SK-N-SH (cell line): ENCODE measurements around the gene ABAT. TPM values are rescaled to one million over a fixed set of nuclear protein-coding genes. Genes with fewer than 3 reads are reported as not detected.

Experiments
- CTCF ChIA-PET: fragments of 300-600, 350-600 bp; formaldehyde crosslinking; extraction: SDS; loops from one replicate; lab custom pipeline; 2021; lab: Yijun Ruan, JAX
- POLR2A ChIA-PET: fragments of 350-600 bp; sonication (Branson Sonifier 250); formaldehyde crosslinking; extraction: SDS; loops from one replicate; lab custom pipeline; 2020; ENCODE audit warnings: antibody characterized with exemption, inconsistent platforms; lab: Yijun Ruan, JAX
- DNase-seq: peaks from one replicate; pipeline ENCODE4 v3.0.0; 2012
- H2AFZ ChIP-seq: fragments of 200-600 bp; sonication (generic); 2 replicates; pipeline ENCODE4 v1.8.1; 2016; ENCODE audit warnings: antibody characterized with exemption, mild to moderate bottlenecking, low read depth
- H3F3A ChIP-seq: fragments of 200-600 bp; sonication (generic); replicated peaks from 2 replicates; pipeline ENCODE3; 2016; ENCODE audit warnings: antibody characterized with exemption, mild to moderate bottlenecking; ENCODE audit not compliant: insufficient read depth
- H3K27ac ChIP-seq, 2 experiments: fragments of 200-500 bp in 1 of 2; fragments of 200-600 bp in 1 of 2; sonication (Bioruptor generic) in 1 of 2; sonication (generic), shearing (Covaris generic) in 1 of 2; 2 replicates each; pipeline versions ENCODE4 v1.5.1 to v1.6.1; 2014 to 2016; ENCODE audit warnings: low read depth in 2 of 2, inconsistent platforms in 1 of 2, low read length in 1 of 2, mild to moderate bottlenecking in 1 of 2, mixed read lengths in 1 of 2
- H3K27me3 ChIP-seq: fragments of 200-600 bp; sonication (generic), shearing (Covaris generic); 2 replicates; pipeline ENCODE4 v1.6.1; 2016; ENCODE audit warnings: mixed run types; ENCODE audit not compliant: insufficient read depth
- H3K36me3 ChIP-seq, 2 experiments: fragments of 200-500 bp in 1 of 2; fragments of 200-600 bp in 1 of 2; sonication (Bioruptor generic) in 1 of 2; sonication (generic) in 1 of 2; replicated peaks in 1 of 2; 2 replicates each; pipeline versions ENCODE3 to v1.5.1; 2014 to 2016; ENCODE audit warnings: low read length in 1 of 2, mild to moderate bottlenecking in 1 of 2; ENCODE audit not compliant: insufficient read depth in 2 of 2, control insufficient read depth in 1 of 2
- H3K4me1 ChIP-seq, 2 experiments: fragments of 200-500 bp in 1 of 2; fragments of 200-600 bp in 1 of 2; sonication (Bioruptor generic) in 1 of 2; sonication (generic), shearing (Covaris generic) in 1 of 2; 2 replicates each; pipeline versions ENCODE4 v1.5.1 to v1.6.1; 2014 to 2016; ENCODE audit warnings: low read depth in 1 of 2, low read length in 1 of 2, mixed run types in 1 of 2; ENCODE audit not compliant: insufficient read depth in 2 of 2, control insufficient read depth in 1 of 2
- H3K4me2 ChIP-seq: fragments of 200-600 bp; sonication (generic), shearing (Covaris generic); 2 replicates; pipeline ENCODE4 v1.6.1; 2017; ENCODE audit warnings: mixed run types
- H3K4me3 ChIP-seq, 2 experiments: fragments of 200-500 bp in 1 of 2; fragments of 200-600 bp in 1 of 2; sonication (Bioruptor generic) in 1 of 2; sonication (generic), shearing (Covaris generic) in 1 of 2; 2 replicates each; pipeline versions ENCODE4 v1.5.1 to v1.8.1; 2014 to 2016; ENCODE audit warnings: low read depth in 2 of 2, inconsistent platforms in 1 of 2, low read length in 1 of 2, mild to moderate bottlenecking in 1 of 2, mixed read lengths in 1 of 2, moderate library complexity in 1 of 2
- H3K79me2 ChIP-seq: fragments of 200-600 bp; sonication (generic); 2 replicates; pipeline ENCODE4 v1.8.1; 2017; ENCODE audit warnings: mild to moderate bottlenecking; ENCODE audit not compliant: insufficient read depth
- H3K9ac ChIP-seq: fragments of 200-600 bp; sonication (generic); 2 replicates; pipeline ENCODE4 v1.6.1; 2017; ENCODE audit warnings: mixed run types
- H3K9me2 ChIP-seq: fragments of 200-600 bp; sonication (generic); 2 replicates; pipeline ENCODE4 v1.6.1; 2017; ENCODE audit warnings: mixed run types
- H3K9me3 ChIP-seq: fragments of 200-600 bp; sonication (generic); 2 replicates; pipeline ENCODE4 v1.6.1; 2017; ENCODE audit warnings: mixed run types, mild to moderate bottlenecking, moderate library complexity
- H4K20me1 ChIP-seq: fragments of 200-600 bp; sonication (generic); 2 replicates; pipeline ENCODE4 v1.6.1; 2017; ENCODE audit warnings: mild to moderate bottlenecking, mixed run types; ENCODE audit not compliant: insufficient read depth
- CHD2 ChIP-seq: fragments of 150-350 bp; IDR thresholded peaks from 2 replicates; pipeline ENCODE4 v1.6.1; 2018; ENCODE audit warnings: low read length; ENCODE audit not compliant: partially characterized antibody
- EP300 ChIP-seq, 2 experiments: IDR thresholded peaks; 2 replicates each; pipeline versions ENCODE4 v1.4.0 to v1.6.1; 2012; ENCODE audit warnings: borderline replicate concordance in 1 of 2, low read depth in 1 of 2, low read length in 1 of 2
- EZH2phosphoT487 ChIP-seq: fragments of 200-600 bp; sonication (generic); IDR thresholded peaks from 2 replicates; pipeline ENCODE4 v1.6.1; 2017; ENCODE audit warnings: low read depth, mixed run types, mild to moderate bottlenecking, antibody characterized with exemption, moderate library complexity, borderline replicate concordance
- FOSL2 ChIP-seq: IDR thresholded peaks from 2 replicates; pipeline ENCODE4 v1.4.0; 2012; ENCODE audit warnings: low read depth, mild to moderate bottlenecking, moderate library complexity, borderline replicate concordance
- FOXJ3 ChIP-seq: sonication (generic); formaldehyde crosslinking; IDR thresholded peaks from 2 replicates; pipeline ENCODE4 v1.5.1; 2020; ENCODE audit warnings: mild to moderate bottlenecking, missing genetic modification reagents
- GABPA ChIP-seq: IDR thresholded peaks from 2 replicates; pipeline ENCODE4 v1.4.0; 2012; ENCODE audit warnings: low read depth, mild to moderate bottlenecking
- GATA2 ChIP-seq: sonication (generic); formaldehyde crosslinking; IDR thresholded peaks from 2 replicates; pipeline ENCODE4 v1.5.0; 2020; ENCODE audit warnings: mild to moderate bottlenecking, missing genetic modification reagents
- MXI1 ChIP-seq: IDR thresholded peaks from 2 replicates; pipeline ENCODE4 v1.6.1; 2012; ENCODE audit warnings: mild to moderate bottlenecking, low read depth, low read length, improper control_type of control experiment
- NRF1 ChIP-seq: IDR thresholded peaks from 2 replicates; pipeline ENCODE4 v1.6.1; 2012; ENCODE audit warnings: low read depth, mild to moderate bottlenecking, low read length
- REST ChIP-seq: IDR thresholded peaks from 2 replicates; pipeline ENCODE4 v1.6.1; 2012; ENCODE audit warnings: mild to moderate bottlenecking, low read depth, low read length, moderate library complexity
- RXRA ChIP-seq: IDR thresholded peaks from 2 replicates; pipeline ENCODE4 v1.4.0; 2012; ENCODE audit warnings: low read depth, mild to moderate bottlenecking, borderline replicate concordance
- SIN3A ChIP-seq: IDR thresholded peaks from 2 replicates; pipeline ENCODE4 v1.6.1; 2012; ENCODE audit warnings: low read depth, mild to moderate bottlenecking, low read length, moderate library complexity, borderline replicate concordance
- TAF1 ChIP-seq: IDR thresholded peaks from 2 replicates; pipeline ENCODE4 v1.6.1; 2012; ENCODE audit warnings: low read depth, mild to moderate bottlenecking, low read length, moderate library complexity, borderline replicate concordance
- TCF12 ChIP-seq: IDR thresholded peaks from 2 replicates; pipeline ENCODE4 v1.4.0; 2012
- USF1 ChIP-seq: IDR thresholded peaks from 2 replicates; pipeline ENCODE4 v1.4.0; 2012; ENCODE audit warnings: low read depth, borderline replicate concordance
- YY1 ChIP-seq: IDR thresholded peaks from 2 replicates; pipeline ENCODE4 v1.4.0; 2012; ENCODE audit warnings: low read depth, mild to moderate bottlenecking
- WGBS: methylation state at CpG from one replicate; pipeline ENCODE4 v1.1.6; 2017; ENCODE audit warnings: low lambda C conversion rate; 5-methylcytosine and 5-hydroxymethylcytosine counted together
- polyA plus RNA-seq, 3 experiments: library from polyadenylated mRNA; depleted of rRNA; stranded (reverse); fragments of >200 nt; gene quantifications; 2 replicates each; pipeline ENCODE4 v1.2.3, GENCODE V29; 2012
- TF ChIP-seq, protein P1 (sequence below): fragments of 150-350 bp; IDR thresholded peaks from 2 replicates; pipeline ENCODE4 v1.6.1; 2016; ENCODE audit warnings: mild to moderate bottlenecking, low read depth, low read length
- TF ChIP-seq, protein P2 (sequence below): IDR thresholded peaks from 2 replicates; pipeline ENCODE4; 2012
- TF ChIP-seq, protein P3 (sequence below): IDR thresholded peaks from 2 replicates; pipeline ENCODE4 v1.4.0; 2012; ENCODE audit warnings: low read depth
- TF ChIP-seq, protein P4 (sequence below): fragments of 200-600 bp; sonication (generic); IDR thresholded peaks from 2 replicates; pipeline ENCODE4 v1.6.1; 2017; ENCODE audit warnings: antibody characterized with exemption, mild to moderate bottlenecking, moderate library complexity

ABAT gene
- polyA plus RNA-seq, 1 of the 3 experiments (the other 2 are of a cell fraction), result 4.7 TPM

DNA sequence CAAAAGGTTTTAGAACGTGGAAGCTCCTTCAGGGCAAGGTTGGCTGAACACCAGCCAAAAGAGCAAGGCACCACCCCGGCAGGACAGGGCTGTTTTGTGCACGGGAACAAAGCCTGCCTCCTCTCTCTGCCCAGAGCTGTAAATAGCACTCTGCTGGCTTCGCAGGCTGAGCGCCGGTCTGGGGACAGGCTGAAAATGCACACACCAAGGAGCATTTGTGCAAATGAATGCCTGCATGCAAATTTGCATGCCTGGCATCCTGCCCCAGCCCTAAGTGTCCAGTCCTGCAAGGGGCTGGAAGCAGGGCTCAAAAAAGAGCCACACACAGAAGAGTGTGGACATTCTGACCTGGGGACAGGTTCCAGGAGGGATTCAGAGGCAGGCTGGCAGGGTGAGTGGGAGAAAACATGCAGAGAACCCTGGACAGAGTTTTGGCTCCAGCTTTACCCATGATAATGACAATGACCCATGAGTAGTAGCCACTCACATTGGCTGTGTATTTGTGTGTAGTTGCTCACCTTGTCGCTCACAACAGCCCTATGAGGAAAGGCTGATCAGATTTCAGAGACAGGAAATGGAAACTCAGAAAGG lies 11.7 kb downstream of the ABAT start:
- peaks cover 0 to 30% of the 10 kb centered on the region in 2 experiments; a peak in 1 of 4 replicates for H3K4me1 ChIP-seq
- no peaks in the 10 kb centered on the region for H3K27me3 ChIP-seq
- no peak overlapping the region for H3K9ac ChIP-seq
- H3K9me3 ChIP-seq, result peaks cover 7% of the 10 kb centered on the region
- H3K27ac ChIP-seq, result peak overlapping the region in 1 of 2 experiments; percentile 43; a peak in 1 of 4 replicates
- TF ChIP-seq, protein P1, sequence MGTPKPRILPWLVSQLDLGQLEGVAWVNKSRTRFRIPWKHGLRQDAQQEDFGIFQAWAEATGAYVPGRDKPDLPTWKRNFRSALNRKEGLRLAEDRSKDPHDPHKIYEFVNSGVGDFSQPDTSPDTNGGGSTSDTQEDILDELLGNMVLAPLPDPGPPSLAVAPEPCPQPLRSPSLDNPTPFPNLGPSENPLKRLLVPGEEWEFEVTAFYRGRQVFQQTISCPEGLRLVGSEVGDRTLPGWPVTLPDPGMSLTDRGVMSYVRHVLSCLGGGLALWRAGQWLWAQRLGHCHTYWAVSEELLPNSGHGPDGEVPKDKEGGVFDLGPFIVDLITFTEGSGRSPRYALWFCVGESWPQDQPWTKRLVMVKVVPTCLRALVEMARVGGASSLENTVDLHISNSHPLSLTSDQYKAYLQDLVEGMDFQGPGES, result no peak
- TF ChIP-seq, protein P2, sequence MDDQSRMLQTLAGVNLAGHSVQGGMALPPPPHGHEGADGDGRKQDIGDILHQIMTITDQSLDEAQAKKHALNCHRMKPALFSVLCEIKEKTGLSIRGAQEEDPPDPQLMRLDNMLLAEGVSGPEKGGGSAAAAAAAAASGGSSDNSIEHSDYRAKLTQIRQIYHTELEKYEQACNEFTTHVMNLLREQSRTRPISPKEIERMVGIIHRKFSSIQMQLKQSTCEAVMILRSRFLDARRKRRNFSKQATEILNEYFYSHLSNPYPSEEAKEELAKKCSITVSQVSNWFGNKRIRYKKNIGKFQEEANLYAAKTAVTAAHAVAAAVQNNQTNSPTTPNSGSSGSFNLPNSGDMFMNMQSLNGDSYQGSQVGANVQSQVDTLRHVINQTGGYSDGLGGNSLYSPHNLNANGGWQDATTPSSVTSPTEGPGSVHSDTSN, result no peak
- TF ChIP-seq EP300 (IDR thresholded peaks at IDR 0.05; ENCODE audit: borderline replicate concordance in 1 of 2, low read depth in 1 of 2, low read length in 1 of 2) (no peak), YY1 (no peak), FOXJ3 (CRISPR knock-in tag) (no peak), TCF12 (no peak), USF1 (no peak), MXI1 (no peak), GATA2 (CRISPR knock-in tag) (no peak), RXRA (no peak), SIN3A (no peak), GABPA (no peak), TAF1 (no peak), CHD2 (no peak), EZH2phosphoT487 (no peak), REST (no peak), NRF1 (no peak), FOSL2 (no peak)
- TF ChIP-seq, protein P3, sequence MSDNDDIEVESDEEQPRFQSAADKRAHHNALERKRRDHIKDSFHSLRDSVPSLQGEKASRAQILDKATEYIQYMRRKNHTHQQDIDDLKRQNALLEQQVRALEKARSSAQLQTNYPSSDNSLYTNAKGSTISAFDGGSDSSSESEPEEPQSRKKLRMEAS, result no peak
- TF ChIP-seq, protein P4, sequence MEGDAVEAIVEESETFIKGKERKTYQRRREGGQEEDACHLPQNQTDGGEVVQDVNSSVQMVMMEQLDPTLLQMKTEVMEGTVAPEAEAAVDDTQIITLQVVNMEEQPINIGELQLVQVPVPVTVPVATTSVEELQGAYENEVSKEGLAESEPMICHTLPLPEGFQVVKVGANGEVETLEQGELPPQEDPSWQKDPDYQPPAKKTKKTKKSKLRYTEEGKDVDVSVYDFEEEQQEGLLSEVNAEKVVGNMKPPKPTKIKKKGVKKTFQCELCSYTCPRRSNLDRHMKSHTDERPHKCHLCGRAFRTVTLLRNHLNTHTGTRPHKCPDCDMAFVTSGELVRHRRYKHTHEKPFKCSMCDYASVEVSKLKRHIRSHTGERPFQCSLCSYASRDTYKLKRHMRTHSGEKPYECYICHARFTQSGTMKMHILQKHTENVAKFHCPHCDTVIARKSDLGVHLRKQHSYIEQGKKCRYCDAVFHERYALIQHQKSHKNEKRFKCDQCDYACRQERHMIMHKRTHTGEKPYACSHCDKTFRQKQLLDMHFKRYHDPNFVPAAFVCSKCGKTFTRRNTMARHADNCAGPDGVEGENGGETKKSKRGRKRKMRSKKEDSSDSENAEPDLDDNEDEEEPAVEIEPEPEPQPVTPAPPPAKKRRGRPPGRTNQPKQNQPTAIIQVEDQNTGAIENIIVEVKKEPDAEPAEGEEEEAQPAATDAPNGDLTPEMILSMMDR, result no peak
- H2AFZ ChIP-seq, result no peak overlapping the region
- no peaks in the 10 kb centered on the region for H3K36me3 ChIP-seq
- POLR2A ChIA-PET, result no interaction called here
- no peaks in the 10 kb centered on the region for H3K9me2 ChIP-seq
- H3F3A ChIP-seq, result no peaks in the 10 kb centered on the region
- H3K4me2 ChIP-seq, result no peak overlapping the region
- H3K4me3 ChIP-seq, result no peak overlapping the region
- no peaks in the 10 kb centered on the region for H4K20me1 ChIP-seq
- WGBS, result 18% methylated on average over 5 of the region's 7 CpGs
- no peaks in the 10 kb centered on the region for H3K79me2 ChIP-seq
- CTCF ChIA-PET, result interaction anchor here (1.1 to 1.6 kb wide), 2 partner anchors 20 to 106 kb away, joined by 3 read pairs; no protein-coding TSS in a partner anchor
- peak; percentile 49 for DNase-seq
